Measurements from ENCODE around the gene CD244. TPM values are rescaled to one million over a fixed set of nuclear protein-coding genes. Genes with fewer than 3 reads are reported as not detected.

CD244 gene
- total RNA-seq, 1 donor from 2014 or later, result not detected

DNA sequence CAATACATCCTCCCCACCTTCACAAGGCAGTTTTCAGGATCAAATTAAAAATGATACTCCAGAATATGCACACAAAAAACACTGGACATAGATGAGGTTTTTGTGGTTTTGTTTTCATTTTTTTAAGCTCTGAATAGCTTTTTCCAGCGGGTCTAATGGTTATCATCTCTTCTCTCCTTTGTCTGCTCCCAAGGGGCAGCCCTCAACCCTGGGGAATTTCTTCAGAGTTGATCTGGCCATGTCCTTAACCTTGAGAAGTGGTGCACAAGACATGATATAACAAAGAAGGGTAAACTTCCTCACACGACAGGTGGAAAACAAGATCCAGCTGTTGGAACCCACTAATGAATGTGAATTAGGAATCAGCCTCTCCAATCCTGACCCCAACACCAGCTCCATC, 1.5 kb upstream of the CD244 start:
- Histone ChIP-seq H3K27me3 (ENCODE audit: control insufficient read depth, insufficient read depth, low read length) (no peaks in the 10 kb centered on the region), H3K36me3 (ENCODE audit: control insufficient read depth, insufficient read depth, low read length) (no peaks in the 10 kb centered on the region), H3K4me3 (ENCODE audit: low read depth, low read length) (no peak overlapping the region)
- DNase-seq (ENCODE audit: low read depth), result no peak
- TF ChIP-seq, protein P1, sequence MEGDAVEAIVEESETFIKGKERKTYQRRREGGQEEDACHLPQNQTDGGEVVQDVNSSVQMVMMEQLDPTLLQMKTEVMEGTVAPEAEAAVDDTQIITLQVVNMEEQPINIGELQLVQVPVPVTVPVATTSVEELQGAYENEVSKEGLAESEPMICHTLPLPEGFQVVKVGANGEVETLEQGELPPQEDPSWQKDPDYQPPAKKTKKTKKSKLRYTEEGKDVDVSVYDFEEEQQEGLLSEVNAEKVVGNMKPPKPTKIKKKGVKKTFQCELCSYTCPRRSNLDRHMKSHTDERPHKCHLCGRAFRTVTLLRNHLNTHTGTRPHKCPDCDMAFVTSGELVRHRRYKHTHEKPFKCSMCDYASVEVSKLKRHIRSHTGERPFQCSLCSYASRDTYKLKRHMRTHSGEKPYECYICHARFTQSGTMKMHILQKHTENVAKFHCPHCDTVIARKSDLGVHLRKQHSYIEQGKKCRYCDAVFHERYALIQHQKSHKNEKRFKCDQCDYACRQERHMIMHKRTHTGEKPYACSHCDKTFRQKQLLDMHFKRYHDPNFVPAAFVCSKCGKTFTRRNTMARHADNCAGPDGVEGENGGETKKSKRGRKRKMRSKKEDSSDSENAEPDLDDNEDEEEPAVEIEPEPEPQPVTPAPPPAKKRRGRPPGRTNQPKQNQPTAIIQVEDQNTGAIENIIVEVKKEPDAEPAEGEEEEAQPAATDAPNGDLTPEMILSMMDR (IDR thresholded peaks at IDR 0.05; ENCODE audit: insufficient read depth, low read length, poor library complexity, severe bottlenecking), result no peak

GRCh38 chr1:160863774-160864131, 1.1 kb upstream of the CD244 start:
- TF ChIP-seq, protein P1 (IDR thresholded peaks at IDR 0.05; ENCODE audit: insufficient read depth, low read length, poor library complexity, severe bottlenecking), result no peak
- Histone ChIP-seq H3K4me3 (ENCODE audit: low read depth, low read length) (no peak overlapping the region), H3K27me3 (ENCODE audit: control insufficient read depth, insufficient read depth, low read length) (no peaks in the 10 kb centered on the region), H3K36me3 (ENCODE audit: control insufficient read depth, insufficient read depth, low read length) (no peaks in the 10 kb centered on the region)
- no peak for DNase-seq (ENCODE audit: low read depth)

- no peak for DNase-seq (ENCODE audit: low read depth)
- TF ChIP-seq, protein P1 (IDR thresholded peaks at IDR 0.05; ENCODE audit: insufficient read depth, low read length, poor library complexity, severe bottlenecking), result no peak
- no peak overlapping the region for H3K4me3 ChIP-seq (ENCODE audit: low read depth, low read length)
- no peaks in the 10 kb centered on the region for H3K36me3 ChIP-seq (ENCODE audit: control insufficient read depth, insufficient read depth, low read length)
- H3K27me3 ChIP-seq (ENCODE audit: control insufficient read depth, insufficient read depth, low read length), result no peaks in the 10 kb centered on the region
Measured at GRCh38 chr1:160863061-160863773, 530 bp upstream of the CD244 start.

DNA sequence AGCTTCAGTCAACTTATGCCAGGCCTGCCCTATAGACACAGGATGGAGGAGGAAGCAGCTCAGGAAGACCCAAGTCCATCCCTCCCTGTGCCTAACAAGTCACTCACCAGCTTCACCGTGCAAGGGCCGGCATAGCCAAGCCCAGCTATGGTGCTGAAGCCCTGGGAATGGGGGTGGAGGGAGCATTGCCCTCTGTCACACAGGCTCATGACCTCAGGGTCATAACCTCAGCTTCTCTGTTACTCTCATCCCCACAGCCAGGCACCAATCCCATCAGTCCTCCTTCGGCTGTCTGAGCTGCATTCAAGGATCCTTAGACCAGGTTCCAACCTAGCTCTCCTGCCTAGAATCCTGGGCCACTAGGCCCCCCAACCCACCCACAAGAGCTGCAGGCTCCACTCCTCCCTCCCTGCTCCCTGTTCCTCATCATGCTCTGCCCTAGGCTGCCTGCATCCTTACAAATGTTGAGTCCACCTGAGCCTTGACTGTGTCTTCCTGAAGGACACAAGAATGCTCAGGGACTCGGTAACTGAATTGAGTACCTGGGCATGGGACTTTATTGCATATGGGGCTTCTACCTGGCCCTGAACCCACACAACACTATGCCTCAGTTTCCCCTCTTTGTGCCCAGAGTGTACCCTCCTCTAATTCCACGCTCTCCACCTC, 1.7 kb downstream of the CD244 start:
- DNase-seq (ENCODE audit: low read depth), result no peak
- Histone ChIP-seq H3K36me3 (ENCODE audit: control insufficient read depth, insufficient read depth, low read length) (no peaks in the 10 kb centered on the region), H3K27me3 (ENCODE audit: control insufficient read depth, insufficient read depth, low read length) (no peaks in the 10 kb centered on the region), H3K4me3 (ENCODE audit: low read depth, low read length) (no peak overlapping the region)
- TF ChIP-seq, protein P1 (IDR thresholded peaks at IDR 0.05; ENCODE audit: insufficient read depth, low read length, poor library complexity, severe bottlenecking), result no peak

GRCh38 chr1:160859166-160859565, 3.5 kb downstream of the CD244 start:
- no peaks in the 10 kb centered on the region for H3K27me3 ChIP-seq (ENCODE audit: control insufficient read depth, insufficient read depth, low read length)
- TF ChIP-seq, protein P1 (IDR thresholded peaks at IDR 0.05; ENCODE audit: insufficient read depth, low read length, poor library complexity, severe bottlenecking), result no peak
- no peak overlapping the region for H3K4me3 ChIP-seq (ENCODE audit: low read depth, low read length)
- H3K36me3 ChIP-seq (ENCODE audit: control insufficient read depth, insufficient read depth, low read length), result no peaks in the 10 kb centered on the region
- DNase-seq (ENCODE audit: low read depth), result no peak
